Stomach (tissue), 4 donors: ENCODE results near the gene CCDC122.
A peak's percentile ranks its signal among the peaks of the same experiment; 100 is the strongest.

Source experiments
- EP300 ChIP-seq: sonication (generic); formaldehyde crosslinking; IDR thresholded peaks from one replicate; pipeline ENCODE4 v1.6.1; 2017; ENCODE audit warnings: antibody characterized with exemption
- POLR2A ChIP-seq, 4 donors: fragments of 450-650 bp; IDR thresholded peaks; one replicate each; pipeline ENCODE4 v1.6.1; 2016; ENCODE audit warnings: antibody characterized with exemption in 4 of 4, control low read depth in 2 of 4, mild to moderate bottlenecking in 1 of 4, moderate library complexity in 1 of 4
- POLR2AphosphoS5 ChIP-seq, 3 donors: sonication (generic); formaldehyde crosslinking; IDR thresholded peaks; one replicate each; pipeline ENCODE4 v1.6.1; 2016; ENCODE audit warnings: antibody characterized with exemption in 3 of 3
- TF ChIP-seq, protein P1 (sequence below), 7 experiments: fragments of 450-650 bp in 4 of 7; fragments of 200-600 bp in 3 of 7; sonication (generic) in 3 of 7; IDR thresholded peaks; one replicate each; pipeline ENCODE4 v1.5.1; 2016 to 2019; ENCODE audit warnings: antibody characterized with exemption in 7 of 7, control low read depth in 2 of 7, mild to moderate bottlenecking in 1 of 7

- TF ChIP-seq, protein P1, sequence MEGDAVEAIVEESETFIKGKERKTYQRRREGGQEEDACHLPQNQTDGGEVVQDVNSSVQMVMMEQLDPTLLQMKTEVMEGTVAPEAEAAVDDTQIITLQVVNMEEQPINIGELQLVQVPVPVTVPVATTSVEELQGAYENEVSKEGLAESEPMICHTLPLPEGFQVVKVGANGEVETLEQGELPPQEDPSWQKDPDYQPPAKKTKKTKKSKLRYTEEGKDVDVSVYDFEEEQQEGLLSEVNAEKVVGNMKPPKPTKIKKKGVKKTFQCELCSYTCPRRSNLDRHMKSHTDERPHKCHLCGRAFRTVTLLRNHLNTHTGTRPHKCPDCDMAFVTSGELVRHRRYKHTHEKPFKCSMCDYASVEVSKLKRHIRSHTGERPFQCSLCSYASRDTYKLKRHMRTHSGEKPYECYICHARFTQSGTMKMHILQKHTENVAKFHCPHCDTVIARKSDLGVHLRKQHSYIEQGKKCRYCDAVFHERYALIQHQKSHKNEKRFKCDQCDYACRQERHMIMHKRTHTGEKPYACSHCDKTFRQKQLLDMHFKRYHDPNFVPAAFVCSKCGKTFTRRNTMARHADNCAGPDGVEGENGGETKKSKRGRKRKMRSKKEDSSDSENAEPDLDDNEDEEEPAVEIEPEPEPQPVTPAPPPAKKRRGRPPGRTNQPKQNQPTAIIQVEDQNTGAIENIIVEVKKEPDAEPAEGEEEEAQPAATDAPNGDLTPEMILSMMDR (IDR thresholded peaks at IDR 0.05), result peak in 3 of 7 experiments; percentile 20 to 56 (median 37)
- TF ChIP-seq EP300 (no peak), POLR2AphosphoS5 (IDR thresholded peaks at IDR 0.05) (no peak), POLR2A (IDR thresholded peaks at IDR 0.05) (no peak)
Observed at GRCh38 chr13:43874504-43875092, 4.9 kb downstream of the CCDC122 start.
